Esophagus (tissue), 2 donors: ENCODE results near the gene MACROD2. TPM values are rescaled to one million over a fixed set of nuclear protein-coding genes. Genes with fewer than 3 reads are reported as not detected.
"Not testable (repeated sequence)": the region's sequence is repeated elsewhere in the genome, so short reads cannot be mapped to it uniquely, and the experiment has no call there.

Experiments
- H3K27ac ChIP-seq, 2 donors: one replicate each; pipeline ENCODE4 v1.5.1; 2013; ENCODE audit warnings: low read depth in 2 of 2, mild to moderate bottlenecking in 2 of 2, inconsistent platforms in 1 of 2, low read length in 1 of 2, moderate library complexity in 1 of 2
- H3K27me3 ChIP-seq, 2 donors: one replicate each; pipeline ENCODE4 v1.6.1; 2013; ENCODE audit warnings: low read length in 2 of 2, control low read depth in 1 of 2, mild to moderate bottlenecking in 1 of 2; ENCODE audit not compliant: insufficient read depth in 2 of 2, control insufficient read depth in 1 of 2
- H3K36me3 ChIP-seq, 2 donors: one replicate each; pipeline ENCODE4 v1.6.1; 2013; ENCODE audit warnings: low read length in 1 of 2; ENCODE audit not compliant: control insufficient read depth in 2 of 2, insufficient read depth in 2 of 2
- H3K4me1 ChIP-seq, 2 donors: one replicate each; pipeline ENCODE4 v1.6.1; 2013; ENCODE audit warnings: low read length in 1 of 2; ENCODE audit not compliant: control insufficient read depth in 2 of 2, insufficient read depth in 2 of 2
- H3K4me3 ChIP-seq, 2 donors: one replicate each; pipeline ENCODE4 v1.5.1; 2013; ENCODE audit warnings: low read length in 2 of 2, mild to moderate bottlenecking in 2 of 2, low read depth in 1 of 2, moderate library complexity in 1 of 2
- H3K9me3 ChIP-seq, 2 donors: one replicate each; pipeline ENCODE4 v1.6.1; 2013; ENCODE audit warnings: mild to moderate bottlenecking in 2 of 2, low read depth in 1 of 2, low read length in 1 of 2, moderate library complexity in 1 of 2; ENCODE audit not compliant: control insufficient read depth in 2 of 2, insufficient read depth in 1 of 2
- WGBS, 2 donors: extraction: QIAGEN DNeasy Blood & Tissue Kit; methylation state at CpG; one replicate each; pipeline ENCODE4 v1.1.7; 2013; 5-methylcytosine and 5-hydroxymethylcytosine counted together
- polyA plus RNA-seq, 2 donors: library from polyadenylated mRNA; stranded (reverse); fragments of 200-250 nt; gene quantifications; one replicate each; pipeline ENCODE4 v1.2.3, GENCODE V29; 2013
- donor health status: healthy with polysubstance abuse.
- donor health status: Bipolar disorder and iron deficiency.

Gene MACROD2
- polyA plus RNA-seq, 2 donors, result 0.64 to 1.9 TPM

DNA sequence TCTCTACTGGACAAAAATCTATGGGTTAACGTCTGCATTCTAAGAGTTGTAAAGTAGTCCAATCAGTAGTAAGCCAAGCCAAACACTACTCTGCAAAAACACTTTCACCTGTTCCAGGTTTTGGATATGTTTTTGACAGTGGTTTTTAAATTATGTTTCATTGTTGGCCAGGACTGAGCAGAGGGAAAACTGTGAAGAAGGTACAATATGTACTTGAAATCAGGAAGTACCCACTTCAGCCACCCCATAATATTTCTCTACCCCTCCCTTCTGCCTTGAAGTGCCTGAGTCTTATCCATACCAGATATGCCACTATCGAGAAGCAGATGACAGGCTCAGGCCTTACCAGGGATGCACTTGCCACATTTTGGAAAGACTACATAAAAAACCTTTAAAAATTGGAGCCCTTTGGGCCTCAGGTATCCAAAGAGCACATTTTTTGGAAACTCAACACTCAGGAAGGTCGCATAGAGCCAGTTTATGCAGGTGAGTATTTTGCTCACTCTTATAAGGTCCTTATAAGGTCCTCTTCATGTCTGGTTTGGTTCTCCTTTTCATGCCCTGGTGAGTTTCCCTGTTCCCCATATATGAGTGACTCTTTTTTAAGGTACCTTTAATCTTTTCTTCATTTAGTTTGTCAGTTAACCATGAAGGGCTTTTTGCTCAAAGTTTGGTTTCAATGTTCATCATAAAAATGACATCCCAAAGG, 1201.4 kb downstream of the MACROD2 start:
- no peak overlapping the region for H3K27ac ChIP-seq
- WGBS, 2 donors, result 65 to 70% methylated on average over 3 of the region's 3 CpGs
- H3K4me3 ChIP-seq, result no peak overlapping the region
- H3K27me3 ChIP-seq, result no peaks in the 10 kb centered on the region
- no peaks in the 10 kb centered on the region for H3K4me1 ChIP-seq
- no peaks in the 10 kb centered on the region for H3K9me3 ChIP-seq
- no peaks in the 10 kb centered on the region for H3K36me3 ChIP-seq

DNA sequence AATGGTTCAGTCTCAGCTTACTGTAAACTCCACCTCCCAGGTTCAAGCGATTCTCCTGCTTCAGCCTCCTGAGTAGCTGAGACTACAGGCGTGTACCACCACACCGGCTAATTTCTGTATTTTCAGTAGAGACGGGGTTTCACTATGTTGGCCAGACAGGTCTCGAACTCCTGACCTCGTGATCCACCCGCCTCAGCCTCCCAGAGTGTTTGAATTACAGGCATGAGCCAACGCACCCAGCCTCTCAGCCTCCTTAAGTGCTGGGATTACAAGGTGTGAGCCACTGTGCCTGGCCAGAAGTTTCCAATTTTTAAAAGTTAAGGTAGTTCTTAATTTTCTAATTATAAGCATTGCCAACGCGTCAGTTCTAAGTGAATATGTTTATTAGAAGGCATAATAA, 1202.7 kb downstream of the MACROD2 start:
- not testable (repeated sequence) for H3K9me3 ChIP-seq, H3K36me3 ChIP-seq, H3K27ac ChIP-seq, H3K4me1 ChIP-seq, H3K4me3 ChIP-seq, H3K27me3 ChIP-seq
- WGBS, 2 donors, result 93 to 95% methylated on average over 10 of the region's 10 CpGs

DNA sequence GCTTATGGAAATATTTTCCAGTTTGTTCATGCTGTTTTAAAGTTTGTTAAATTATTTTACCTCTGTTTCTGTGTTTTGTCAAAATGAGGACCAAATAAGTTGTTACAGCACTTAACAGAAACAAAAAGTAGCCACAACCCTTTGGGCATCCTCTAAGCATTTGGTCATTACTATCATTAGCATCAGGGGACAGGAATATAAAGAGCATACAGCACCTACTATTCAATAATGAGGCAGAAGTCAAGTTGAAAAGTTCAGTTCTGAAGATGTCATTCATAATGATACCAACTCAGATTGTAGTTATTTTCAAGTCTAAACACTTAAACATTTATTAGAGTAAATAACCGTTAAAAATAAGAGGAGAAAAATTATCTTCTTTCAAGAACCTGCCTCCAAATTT, 1204.4 kb downstream of the MACROD2 start:
- Histone ChIP-seq H3K4me1 (no peaks in the 10 kb centered on the region), H3K9me3 (no peaks in the 10 kb centered on the region), H3K27me3 (no peaks in the 10 kb centered on the region), H3K27ac (no peak overlapping the region), H3K4me3 (no peak overlapping the region), H3K36me3 (no peaks in the 10 kb centered on the region)
- 85 to 95% methylated on average over 1 of the region's 1 CpG for WGBS, 2 donors

DNA sequence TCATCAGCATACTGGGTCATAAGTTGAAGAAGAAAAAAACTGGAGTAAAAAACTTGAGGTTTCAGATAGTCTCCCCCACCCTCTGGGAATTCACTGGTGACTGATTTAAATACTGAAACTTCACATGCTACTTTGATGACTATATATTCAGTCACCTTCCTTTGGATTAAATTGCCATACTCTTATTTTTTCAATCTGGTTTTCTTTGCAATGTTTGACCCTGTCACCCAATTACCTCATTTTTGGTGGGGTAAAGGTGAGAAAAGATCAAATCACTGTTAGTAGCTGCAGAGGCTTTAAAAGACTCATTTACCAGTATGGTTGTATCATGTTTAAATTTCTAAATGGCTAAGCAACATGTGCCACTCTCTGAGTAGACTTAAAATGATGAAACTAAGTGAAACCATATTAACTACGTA, 1204.8 kb downstream of the MACROD2 start:
- Histone ChIP-seq H3K27ac (no peak overlapping the region), H3K36me3 (no peaks in the 10 kb centered on the region), H3K27me3 (no peaks in the 10 kb centered on the region), H3K4me1 (no peaks in the 10 kb centered on the region), H3K4me3 (no peak overlapping the region), H3K9me3 (no peaks in the 10 kb centered on the region)
- WGBS, 2 donors, result 87 to 88% methylated on average over 1 of the region's 1 CpG

DNA sequence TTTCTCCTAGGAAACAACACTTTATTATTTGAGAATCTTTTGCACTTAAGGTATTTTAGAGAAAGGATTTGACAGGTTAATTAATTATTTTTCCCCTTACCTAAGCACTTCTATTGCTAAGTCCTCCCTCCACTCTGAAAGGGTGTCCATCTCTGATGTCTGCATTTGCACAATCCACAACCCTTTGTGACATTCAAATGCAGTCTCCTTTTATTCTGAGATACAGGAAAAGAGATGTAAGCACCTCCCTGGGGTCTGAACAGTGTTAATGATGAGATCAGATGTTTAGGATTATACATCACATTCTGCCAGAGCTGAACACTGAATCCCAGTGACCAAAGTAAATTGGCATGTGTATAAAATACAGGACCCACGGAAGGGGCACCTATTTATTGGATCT, 1206.3 kb downstream of the MACROD2 start:
- H3K27me3 ChIP-seq, result no peaks in the 10 kb centered on the region
- no peaks in the 10 kb centered on the region for H3K4me1 ChIP-seq
- 82 to 88% methylated on average over 1 of the region's 1 CpG for WGBS, 2 donors
- H3K27ac ChIP-seq, result no peak overlapping the region
- no peaks in the 10 kb centered on the region for H3K36me3 ChIP-seq
- H3K4me3 ChIP-seq, result no peak overlapping the region
- no peaks in the 10 kb centered on the region for H3K9me3 ChIP-seq

DNA sequence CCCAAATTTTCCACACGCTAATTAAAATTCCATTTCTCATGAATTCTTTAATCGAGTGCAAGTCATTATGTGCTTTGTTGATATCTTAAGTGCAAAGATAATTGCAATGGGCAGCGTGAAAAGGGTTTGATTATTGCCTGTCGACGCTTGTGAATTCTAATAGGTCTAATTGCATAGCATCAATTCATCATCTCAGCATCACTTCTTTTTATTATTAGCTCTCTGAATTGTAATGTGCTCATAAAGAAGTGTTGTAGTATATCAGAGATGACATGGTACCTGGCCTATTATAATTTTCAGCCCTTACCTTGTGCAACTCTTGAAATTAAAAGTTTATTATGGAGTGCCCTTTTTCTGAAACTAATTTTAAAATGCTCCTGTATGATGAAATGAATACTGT, 1208.9 kb downstream of the MACROD2 start:
- H3K9me3 ChIP-seq, result no peaks in the 10 kb centered on the region
- WGBS, 2 donors, result 92% methylated on average over 5 of the region's 5 CpGs
- H3K36me3 ChIP-seq, result no peaks in the 10 kb centered on the region
- H3K27me3 ChIP-seq, result no peaks in the 10 kb centered on the region
- H3K27ac ChIP-seq, result no peak overlapping the region
- no peak overlapping the region for H3K4me3 ChIP-seq
- H3K4me1 ChIP-seq, result no peaks in the 10 kb centered on the region

DNA sequence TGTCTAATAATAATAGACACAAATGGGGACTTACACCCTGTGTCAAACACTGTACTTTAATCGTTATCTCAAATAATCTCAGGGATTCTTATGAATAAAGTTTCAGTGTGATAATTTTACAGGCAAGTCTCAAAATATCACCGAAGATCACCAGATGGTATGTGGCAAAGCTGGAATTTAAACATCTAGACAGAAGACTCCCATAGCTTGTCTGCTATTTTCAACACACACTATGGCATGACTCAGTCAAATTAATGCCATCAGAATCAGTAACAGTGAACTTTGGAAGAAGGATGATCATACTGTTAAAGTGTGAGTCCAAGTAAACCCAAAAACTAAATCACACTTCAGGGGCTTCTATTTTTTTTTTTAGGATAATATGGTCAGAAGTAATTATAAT, 1209.7 kb downstream of the MACROD2 start:
- Histone ChIP-seq H3K4me1 (no peaks in the 10 kb centered on the region), H3K27me3 (no peaks in the 10 kb centered on the region), H3K4me3 (no peak overlapping the region), H3K9me3 (no peaks in the 10 kb centered on the region), H3K27ac (no peak overlapping the region), H3K36me3 (no peaks in the 10 kb centered on the region)
- WGBS, 2 donors, result 79 to 85% methylated on average over 2 of the region's 2 CpGs

DNA sequence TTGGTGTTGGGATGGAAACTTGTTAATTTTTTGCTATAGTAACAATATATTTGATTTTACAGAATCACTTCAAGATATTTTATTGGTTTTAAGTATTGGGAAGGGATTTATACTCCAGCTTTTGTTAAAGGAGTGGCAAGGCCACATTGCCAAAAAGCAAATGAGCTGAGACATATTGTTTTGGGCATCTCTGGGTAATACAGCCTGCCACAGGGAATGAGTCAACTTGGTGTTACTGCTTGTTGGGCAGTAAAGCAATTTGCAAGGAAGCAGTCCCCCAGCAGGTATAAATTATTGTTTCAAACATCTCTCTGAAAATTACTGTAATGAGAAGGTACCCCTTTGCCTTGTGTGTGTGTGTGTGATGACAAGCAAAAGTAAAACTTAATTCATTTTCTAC, 1210.4 kb downstream of the MACROD2 start:
- Histone ChIP-seq H3K27ac (no peak overlapping the region), H3K4me3 (no peak overlapping the region), H3K36me3 (no peaks in the 10 kb centered on the region), H3K9me3 (no peaks in the 10 kb centered on the region), H3K4me1 (no peaks in the 10 kb centered on the region), H3K27me3 (no peaks in the 10 kb centered on the region)

DNA sequence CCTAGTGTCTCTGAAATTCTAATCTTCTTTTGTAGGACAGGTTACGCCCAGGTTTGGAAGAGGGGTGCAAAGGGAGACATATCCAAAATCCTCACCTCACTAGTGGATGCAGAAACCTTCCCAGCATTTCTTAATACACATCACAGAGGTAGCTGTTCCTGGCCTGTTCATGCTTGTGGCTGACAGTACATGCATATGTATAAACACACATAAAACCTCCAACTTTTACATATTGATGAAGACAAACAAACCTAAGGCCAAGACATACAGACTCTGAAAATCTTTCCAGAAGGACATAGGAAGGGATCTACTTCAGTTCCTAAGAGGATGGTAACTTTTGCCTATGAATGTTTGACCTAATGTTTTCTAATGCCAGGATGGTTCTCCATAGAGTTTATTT, 1214.2 kb downstream of the MACROD2 start:
- H3K27ac ChIP-seq, result no peak overlapping the region
- WGBS, 2 donors, result 85 to 100% methylated on average over 1 of the region's 1 CpG
- peaks cover 0 to 3% of the 10 kb centered on the region in 2 donors for H3K9me3 ChIP-seq
- no peaks in the 10 kb centered on the region for H3K36me3 ChIP-seq
- no peaks in the 10 kb centered on the region for H3K4me1 ChIP-seq
- H3K27me3 ChIP-seq, result no peaks in the 10 kb centered on the region
- no peak overlapping the region for H3K4me3 ChIP-seq

DNA sequence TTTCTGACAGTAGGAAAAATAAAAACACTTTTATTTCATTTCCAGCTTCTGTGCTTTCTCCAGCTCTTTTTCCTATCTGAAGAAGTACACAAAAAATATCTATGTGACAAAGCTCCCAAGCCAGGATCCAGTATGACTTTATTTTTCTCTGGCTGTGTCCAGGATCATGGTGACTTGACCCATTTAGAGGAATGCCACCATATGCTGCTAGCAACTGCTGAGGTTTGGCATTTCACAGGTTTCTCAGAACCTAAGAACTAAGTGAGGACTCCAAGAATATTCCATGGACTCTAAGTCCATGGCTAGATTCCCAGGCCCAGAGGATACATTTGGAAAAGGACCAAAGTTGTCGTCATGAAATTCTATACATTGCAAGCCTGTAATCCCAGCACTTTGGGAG, 1218.7 kb downstream of the MACROD2 start:
- Histone ChIP-seq H3K9me3 (peaks cover 0 to 3% of the 10 kb centered on the region in 2 donors), H3K4me3 (no peak overlapping the region), H3K27ac (no peak overlapping the region), H3K36me3 (no peaks in the 10 kb centered on the region), H3K27me3 (no peaks in the 10 kb centered on the region), H3K4me1 (no peaks in the 10 kb centered on the region)
- WGBS, 2 donors, result 46 to 54% methylated on average over 1 of the region's 1 CpG
